K562 (cell line): ENCODE results near the gene PRR15L. TPM values are rescaled to one million over a fixed set of nuclear protein-coding genes. Genes with fewer than 3 reads are reported as not detected.

Experiments
- CEBPB ChIP-seq: fragments of 450-650 bp; IDR thresholded peaks from 2 replicates; pipeline ENCODE4 v1.6.1; 2016; ENCODE audit warnings: missing genetic modification characterization, missing compliant biosample characterization
- ETV1 ChIP-seq: fragments of 450-650 bp; conservative IDR thresholded peaks from 2 replicates; pipeline ENCODE4 v1.6.1; 2016; ENCODE audit warnings: missing genetic modification characterization, control low read depth, low read depth, missing compliant biosample characterization
- FOSL1 ChIP-seq: fragments of 200-800 bp; sonication (Bioruptor generic); conservative IDR thresholded peaks from 2 replicates; pipeline ENCODE4 v1.6.1; 2016; ENCODE audit warnings: missing genetic modification characterization, missing compliant biosample characterization
- FUS ChIP-seq: fragments of 200-400 bp; formaldehyde crosslinking; optimal IDR thresholded peaks from 2 replicates; pipeline ENCODE3; 2017; ENCODE audit warnings: low read depth, low read length
- GTF2F1 ChIP-seq: IDR thresholded peaks from 2 replicates; pipeline ENCODE4 v1.6.1; 2011; ENCODE audit warnings: low read depth, low read length, improper control_type of control experiment
- KAT7 ChIP-seq: sonication (generic); formaldehyde crosslinking; IDR thresholded peaks from 2 replicates; pipeline ENCODE4 v1.8.0; 2022; ENCODE audit warnings: missing genetic modification reagents, mild to moderate bottlenecking, borderline replicate concordance
- MEIS2 ChIP-seq: fragments of 450-650 bp; IDR thresholded peaks from 2 replicates; pipeline ENCODE4 v1.6.1; 2014; ENCODE audit warnings: mild to moderate bottlenecking; ENCODE audit not compliant: partially characterized antibody
- NCOA4 ChIP-seq: fragments of 450-650 bp; IDR thresholded peaks from 2 replicates; pipeline ENCODE4 v1.6.1; 2018; ENCODE audit warnings: mild to moderate bottlenecking; ENCODE audit not compliant: partially characterized antibody
- NFIC ChIP-seq: fragments of 450-650 bp; IDR thresholded peaks from 2 replicates; pipeline ENCODE4 v1.6.1; 2017; ENCODE audit warnings: mild to moderate bottlenecking, inconsistent platforms
- NR3C1 ChIP-seq: sonication (generic); formaldehyde crosslinking; IDR thresholded peaks from 2 replicates; pipeline ENCODE4 v1.8.1; 2022; ENCODE audit warnings: missing genetic modification reagents
- NRF1 ChIP-seq, 2 experiments: fragments of 450-650 bp; IDR thresholded peaks in 1 of 2; conservative IDR thresholded peaks in 1 of 2; 2 replicates each; pipeline ENCODE4 v1.6.1; 2014; ENCODE audit warnings: mild to moderate bottlenecking in 2 of 2
- OTX1 ChIP-seq: fragments of 450-650 bp; formaldehyde crosslinking; IDR thresholded peaks from 2 replicates; pipeline ENCODE4 v1.4.0; 2022; ENCODE audit warnings: mild to moderate bottlenecking
- PKNOX1 ChIP-seq: fragments of 450-650 bp; IDR thresholded peaks from 2 replicates; pipeline ENCODE4 v1.6.1; 2016
- PML ChIP-seq: IDR thresholded peaks from 2 replicates; pipeline ENCODE4 v1.6.1; 2012; ENCODE audit warnings: low read length, inconsistent platforms
- SMARCA4 ChIP-seq: fragments of 450-650 bp; IDR thresholded peaks from 2 replicates; pipeline ENCODE4 v1.6.1; 2016
- SREBF1 ChIP-seq: fragments of 150-350 bp; IDR thresholded peaks from 2 replicates; pipeline ENCODE4 v1.6.1; 2014; ENCODE audit warnings: antibody characterized with exemption, low read depth, low read length, borderline replicate concordance
- TBP ChIP-seq: optimal IDR thresholded peaks from 2 replicates; pipeline ENCODE3; 2011; ENCODE audit warnings: low read depth, low read length, improper control_type of control experiment
- TCF3 ChIP-seq: sonication (generic); formaldehyde crosslinking; IDR thresholded peaks from 2 replicates; pipeline ENCODE4 v1.4.0; 2020; ENCODE audit warnings: mild to moderate bottlenecking, missing genetic modification reagents
- TEAD2 ChIP-seq: fragments of 450-650 bp; IDR thresholded peaks from 2 replicates; pipeline ENCODE4 v1.6.1; 2016; ENCODE audit warnings: missing genetic modification characterization, control low read depth, missing compliant biosample characterization
- ZC3H8 ChIP-seq: fragments of 450-650 bp; IDR thresholded peaks from 2 replicates; pipeline ENCODE4 v1.6.1; 2017
- ZEB2 ChIP-seq: fragments of 450-650 bp; IDR thresholded peaks from 2 replicates; pipeline ENCODE4 v1.6.1; 2016
- ZNF224 ChIP-seq: sonication (generic); formaldehyde crosslinking; IDR thresholded peaks from 2 replicates; pipeline ENCODE4 v1.8.0; 2022; ENCODE audit warnings: mild to moderate bottlenecking, missing genetic modification reagents
- ZNF407 ChIP-seq: fragments of 450-650 bp; IDR thresholded peaks from 2 replicates; pipeline ENCODE4 v1.6.1; 2016; ENCODE audit warnings: low read depth
- ZNF77 ChIP-seq: fragments of 250-450 bp; sonication (Bioruptor Pico); IDR thresholded peaks from 2 replicates; pipeline ENCODE4 v1.5.0; 2020
- polyA plus RNA-seq, 8 experiments: library from polyadenylated mRNA; depleted of rRNA in 4 of 8; stranded (reverse) in 5 of 8; unstranded in 3 of 8; fragments of >200 nt; fragmentation: Nextera tagmentation in 2 of 8; fragmentation: Illumina TruSeq in 1 of 8; extraction: Ambion mirVana in 2 of 8; extraction: Trizol in 1 of 8; gene quantifications; 2 replicates each; pipeline versions ENCODE4 v1.2.1 to v1.2.3, GENCODE V29; 2011 to 2014; ENCODE audit warnings: inconsistent platforms in 1 of 8, missing spikeins in 1 of 8
- total RNA-seq, 7 experiments: library from RNA; depleted of rRNA in 6 of 7; stranded (reverse); fragments of >200 nt in 6 of 7; fragmentation: Illumina TruSeq in 2 of 7; extraction: Trizol in 2 of 7; gene quantifications; 2 replicates each; pipeline versions ENCODE4 v1.2.1 to v1.2.3, GENCODE V29; 2011 to 2021; ENCODE audit warnings: low replicate concordance in 1 of 7

PRR15L gene
- total and polyA plus RNA-seq, 9 of the 15 experiments (the other 6 are each of a cell fraction or from before 2014, with no cell fraction given): 0.03 TPM; not detected in 8

- no peak for TF ChIP-seq NCOA4
- TF ChIP-seq NRF1 (conservative IDR thresholded peaks at IDR 0.05 in 1 of 2, IDR thresholded peaks at IDR 0.05 in 1 of 2): no peak
- no peak for TF ChIP-seq OTX1 (CRISPR knock-in tag)
- TF ChIP-seq ZC3H8: no peak
- no peak for TF ChIP-seq ZNF77 (CRISPR knock-in tag)
- TF ChIP-seq PKNOX1: peak; percentile 68; the same call in 1 of the 2 replicates
- no peak for TF ChIP-seq NR3C1 (CRISPR knock-in tag)
- TF ChIP-seq CEBPB (tag): no peak
- no peak for TF ChIP-seq PML
- TF ChIP-seq NFIC: no peak
- peak; percentile 56 for TF ChIP-seq TCF3
- no peak for TF ChIP-seq KAT7 (CRISPR knock-in tag)
- no peak for TF ChIP-seq SREBF1
- no peak for TF ChIP-seq ZNF224 (CRISPR knock-in tag)
- TF ChIP-seq FOSL1 (tag): no peak
- TF ChIP-seq FUS: no peak
- TF ChIP-seq ZNF407: no peak
- peak; percentile 51; the same call in 1 of the 2 replicates for TF ChIP-seq SMARCA4
- no peak for TF ChIP-seq GTF2F1
- TF ChIP-seq ETV1: no peak
- TF ChIP-seq ZEB2: peak; percentile 85
- peak; percentile 97 for TF ChIP-seq MEIS2
- no peak for TF ChIP-seq TBP
- no peak for TF ChIP-seq TEAD2 (tag)
These were observed 55.5 kb downstream of the PRR15L start (continued) for GRCh38 chr17:47902039-47902744.
